Ishikawa (cell line): ENCODE measurements around the gene NETO2.

ENCODE experiments used
- EP300 ChIP-seq: IDR thresholded peaks from 2 replicates; pipeline ENCODE4 v1.6.1; 2012; ENCODE audit warnings: borderline replicate concordance
- FOXM1 ChIP-seq: IDR thresholded peaks from 2 replicates; pipeline ENCODE4 v1.6.1; 2012; ENCODE audit warnings: low read depth, borderline replicate concordance
- TAF1 ChIP-seq: IDR thresholded peaks from 2 replicates; pipeline ENCODE4 v1.6.1; 2012; ENCODE audit warnings: low read depth, mild to moderate bottlenecking
- YY1 ChIP-seq: IDR thresholded peaks from 2 replicates; pipeline ENCODE4 v1.6.1; 2012; ENCODE audit warnings: low read depth
- TF ChIP-seq, protein P1 (sequence below): IDR thresholded peaks from 2 replicates; pipeline ENCODE4 v1.6.1; 2012; ENCODE audit warnings: low read depth, mild to moderate bottlenecking
- TF ChIP-seq, protein P2 (sequence below): IDR thresholded peaks from 2 replicates; pipeline ENCODE4 v1.6.1; 2012
- TF ChIP-seq, protein P3 (sequence below): IDR thresholded peaks from 2 replicates; pipeline ENCODE4 v1.6.1; 2012

DNA sequence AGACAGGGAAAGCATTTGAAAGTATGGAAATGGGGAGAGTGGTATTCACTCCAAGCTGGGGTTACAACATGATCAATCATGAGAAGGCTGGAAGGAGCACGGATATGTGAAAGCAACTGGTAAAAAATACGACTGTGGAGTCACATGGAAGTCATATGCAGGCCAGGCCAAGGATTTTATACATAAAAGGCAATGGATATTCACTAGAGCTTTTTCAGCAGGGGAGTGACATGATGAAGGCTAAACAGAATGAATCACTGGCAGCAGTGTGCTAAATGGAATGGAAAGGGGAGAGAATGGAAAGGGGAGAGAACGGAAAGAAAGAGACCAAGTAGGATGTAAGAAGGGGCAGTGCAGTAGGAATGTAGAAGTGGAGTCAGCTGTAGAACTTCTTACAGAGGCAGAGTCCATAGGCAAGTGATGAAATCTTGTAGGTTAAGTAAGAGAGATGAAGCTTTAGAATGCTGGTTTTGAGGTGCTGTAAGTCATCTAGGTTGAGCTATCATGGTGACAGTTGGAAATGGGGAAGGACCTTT lies 13.0 kb upstream of the NETO2 start:
- TF ChIP-seq, protein P1, sequence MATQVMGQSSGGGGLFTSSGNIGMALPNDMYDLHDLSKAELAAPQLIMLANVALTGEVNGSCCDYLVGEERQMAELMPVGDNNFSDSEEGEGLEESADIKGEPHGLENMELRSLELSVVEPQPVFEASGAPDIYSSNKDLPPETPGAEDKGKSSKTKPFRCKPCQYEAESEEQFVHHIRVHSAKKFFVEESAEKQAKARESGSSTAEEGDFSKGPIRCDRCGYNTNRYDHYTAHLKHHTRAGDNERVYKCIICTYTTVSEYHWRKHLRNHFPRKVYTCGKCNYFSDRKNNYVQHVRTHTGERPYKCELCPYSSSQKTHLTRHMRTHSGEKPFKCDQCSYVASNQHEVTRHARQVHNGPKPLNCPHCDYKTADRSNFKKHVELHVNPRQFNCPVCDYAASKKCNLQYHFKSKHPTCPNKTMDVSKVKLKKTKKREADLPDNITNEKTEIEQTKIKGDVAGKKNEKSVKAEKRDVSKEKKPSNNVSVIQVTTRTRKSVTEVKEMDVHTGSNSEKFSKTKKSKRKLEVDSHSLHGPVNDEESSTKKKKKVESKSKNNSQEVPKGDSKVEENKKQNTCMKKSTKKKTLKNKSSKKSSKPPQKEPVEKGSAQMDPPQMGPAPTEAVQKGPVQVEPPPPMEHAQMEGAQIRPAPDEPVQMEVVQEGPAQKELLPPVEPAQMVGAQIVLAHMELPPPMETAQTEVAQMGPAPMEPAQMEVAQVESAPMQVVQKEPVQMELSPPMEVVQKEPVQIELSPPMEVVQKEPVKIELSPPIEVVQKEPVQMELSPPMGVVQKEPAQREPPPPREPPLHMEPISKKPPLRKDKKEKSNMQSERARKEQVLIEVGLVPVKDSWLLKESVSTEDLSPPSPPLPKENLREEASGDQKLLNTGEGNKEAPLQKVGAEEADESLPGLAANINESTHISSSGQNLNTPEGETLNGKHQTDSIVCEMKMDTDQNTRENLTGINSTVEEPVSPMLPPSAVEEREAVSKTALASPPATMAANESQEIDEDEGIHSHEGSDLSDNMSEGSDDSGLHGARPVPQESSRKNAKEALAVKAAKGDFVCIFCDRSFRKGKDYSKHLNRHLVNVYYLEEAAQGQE = no peak
- TF ChIP-seq, protein P2, sequence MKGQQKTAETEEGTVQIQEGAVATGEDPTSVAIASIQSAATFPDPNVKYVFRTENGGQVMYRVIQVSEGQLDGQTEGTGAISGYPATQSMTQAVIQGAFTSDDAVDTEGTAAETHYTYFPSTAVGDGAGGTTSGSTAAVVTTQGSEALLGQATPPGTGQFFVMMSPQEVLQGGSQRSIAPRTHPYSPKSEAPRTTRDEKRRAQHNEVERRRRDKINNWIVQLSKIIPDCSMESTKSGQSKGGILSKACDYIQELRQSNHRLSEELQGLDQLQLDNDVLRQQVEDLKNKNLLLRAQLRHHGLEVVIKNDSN = no peak
- no peak for TF ChIP-seq YY1
- TF ChIP-seq, protein P3, sequence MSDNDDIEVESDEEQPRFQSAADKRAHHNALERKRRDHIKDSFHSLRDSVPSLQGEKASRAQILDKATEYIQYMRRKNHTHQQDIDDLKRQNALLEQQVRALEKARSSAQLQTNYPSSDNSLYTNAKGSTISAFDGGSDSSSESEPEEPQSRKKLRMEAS = no peak
- no peak for TF ChIP-seq FOXM1
- no peak for TF ChIP-seq EP300
- TF ChIP-seq TAF1 = no peak
